Mesenteric fat pad (tissue), 1 donor: ENCODE measurements around the gene XPC. TPM values are rescaled to one million over a fixed set of nuclear protein-coding genes. Genes with fewer than 3 reads are reported as not detected.

Experiments used
- DNase-seq: peaks from one replicate; pipeline ENCODE4 v3.0.0-alpha.2; 2020; ENCODE audit warnings: low spot score
- total RNA-seq: library from RNA; stranded (reverse); fragmentation: NEBNext Ultra II Directional; extraction: Animal tissue kit (Norgen Biotek cat#: 25700); gene quantifications from one replicate; pipeline ENCODE4 v1.2.1, GENCODE V29; 2021
- donor health status: DM: yes; HTN: yes; CAD: no.

Gene XPC
- total RNA-seq, 1 donor from 2014 or later: 24.8 TPM

DNA sequence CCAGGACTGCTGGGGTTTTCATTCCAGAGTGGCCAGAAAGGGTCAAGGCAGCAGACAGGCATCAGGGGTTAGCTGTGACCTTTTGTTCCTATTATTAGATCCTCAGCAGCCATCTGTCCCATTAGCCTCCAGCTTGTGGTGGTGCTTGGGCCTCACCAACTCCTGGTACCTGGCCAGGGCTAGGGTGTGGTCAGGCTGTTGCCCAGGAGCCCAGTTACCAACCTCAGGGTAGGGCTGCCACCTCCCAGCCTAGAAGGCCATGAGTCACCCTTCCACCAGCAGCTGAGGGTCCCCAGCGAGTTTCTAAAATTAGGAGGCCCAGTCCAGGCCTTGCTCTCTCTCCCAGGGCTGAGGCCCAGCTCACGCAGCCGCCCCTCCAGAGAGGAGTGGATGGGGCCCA is 41.4 kb downstream of the XPC start:
- DNase-seq: no peak

DNA sequence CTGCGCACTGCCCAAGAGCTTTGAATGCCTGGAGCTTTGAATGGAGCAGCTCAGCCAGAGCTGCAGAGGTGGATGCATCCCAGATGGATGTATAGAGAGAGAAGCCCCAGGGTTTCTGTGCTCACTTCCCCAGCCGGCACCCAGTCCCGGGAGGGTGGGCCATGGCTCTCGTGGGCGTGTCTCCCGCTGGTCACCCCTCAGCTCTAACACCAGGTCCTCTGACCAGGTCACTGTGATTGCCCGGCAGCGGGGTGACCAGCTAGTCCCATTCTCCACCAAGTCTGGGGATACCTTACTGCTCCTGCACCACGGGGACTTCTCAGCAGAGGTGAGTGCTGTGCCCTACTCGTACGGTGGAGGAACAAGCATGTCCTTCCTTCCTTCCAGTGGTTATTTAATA is 42.8 kb downstream of the XPC start:
- DNase-seq: no peak

DNA sequence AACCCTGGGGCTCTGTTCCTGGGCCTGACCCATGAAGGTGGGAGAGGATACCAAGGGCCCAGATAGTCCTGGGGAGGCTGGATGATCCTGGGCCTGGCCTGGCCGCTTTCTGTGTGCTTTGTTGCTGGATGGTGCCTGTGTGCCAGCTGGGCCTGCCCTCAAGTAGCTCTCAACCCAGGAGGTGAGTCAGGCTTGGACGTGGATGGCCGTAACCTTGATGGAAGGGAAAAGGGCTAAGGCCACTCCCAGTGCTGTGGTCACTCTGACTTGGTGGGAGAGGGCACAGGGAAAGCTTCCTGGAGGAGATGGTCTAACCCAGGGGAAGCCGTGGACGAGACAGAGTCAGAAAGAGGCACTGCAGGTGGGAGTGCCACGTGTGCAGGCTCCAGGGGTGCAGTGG is 44.1 kb downstream of the XPC start:
- no peak for DNase-seq

DNA sequence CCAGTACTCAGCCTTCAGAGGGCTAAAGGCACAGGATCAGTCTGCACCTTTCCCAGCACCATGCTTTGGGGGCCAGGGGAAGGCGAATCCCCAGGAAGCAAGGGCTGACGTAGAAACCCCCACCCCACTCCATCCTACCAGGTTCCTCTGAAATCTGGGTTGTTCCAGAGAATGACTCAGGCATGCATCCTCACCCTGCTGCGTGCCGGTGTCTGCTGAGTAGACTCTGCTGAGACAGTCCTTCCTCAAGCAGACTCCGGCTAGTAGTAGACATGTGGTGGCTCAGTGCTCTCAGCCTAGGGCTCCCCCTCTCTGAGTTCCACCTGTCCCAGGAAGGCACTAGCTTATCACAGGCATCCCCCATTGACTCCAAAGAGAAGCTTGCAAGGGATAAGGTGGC is 44.5 kb downstream of the XPC start:
- DNase-seq: no peak

DNA sequence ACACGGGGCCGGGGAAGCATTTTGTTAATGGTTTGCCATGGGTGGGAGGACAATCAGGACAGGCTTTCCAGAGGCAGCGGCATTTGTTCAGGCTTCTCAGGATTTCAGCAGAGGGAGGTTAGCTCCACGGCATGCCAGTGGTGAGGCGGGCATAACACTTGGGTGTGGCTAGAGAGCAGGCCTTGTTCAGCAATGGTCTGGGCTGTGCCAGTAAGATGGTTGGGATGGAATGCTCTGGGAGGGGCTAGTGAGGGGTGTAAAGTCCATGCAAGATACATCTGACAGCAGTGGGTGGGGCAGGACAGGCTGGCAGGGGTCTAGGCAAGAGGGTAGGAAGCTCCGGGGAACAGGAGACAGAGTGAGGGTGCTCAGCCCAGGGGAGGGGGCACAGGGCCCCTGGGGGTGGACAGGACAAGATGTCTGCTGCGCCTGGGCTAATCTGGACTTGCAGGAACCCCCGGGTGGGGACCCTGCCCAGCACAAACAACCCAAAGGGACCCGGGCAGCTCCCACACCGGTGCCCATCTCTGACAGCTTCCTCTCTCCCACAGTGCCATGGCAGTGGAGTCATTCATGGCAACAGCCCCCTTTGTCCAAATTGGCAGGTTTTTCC is 45.1 kb downstream of the XPC start:
- DNase-seq: peak; percentile 79

DNA sequence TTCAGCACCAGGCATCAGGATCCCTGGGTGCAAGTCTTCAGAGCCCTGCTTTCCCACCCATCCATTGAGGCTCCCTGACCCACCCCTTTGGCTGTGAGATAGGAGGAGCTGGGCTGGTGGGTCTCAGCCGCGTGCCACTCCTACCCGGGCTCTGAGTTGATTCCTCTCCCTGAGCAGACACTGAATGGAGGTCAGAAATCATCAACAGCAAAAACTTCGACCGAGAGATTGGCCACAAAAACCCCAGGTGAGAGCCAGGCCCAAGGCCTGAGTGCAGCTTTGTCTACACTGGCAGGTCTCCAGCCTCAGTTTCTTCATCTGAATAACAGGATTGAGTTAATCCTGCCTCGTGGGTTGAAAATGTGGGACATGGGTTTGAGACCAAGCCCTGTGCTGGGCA is 45.7 kb downstream of the XPC start:
- DNase-seq: peak; percentile 62

DNA sequence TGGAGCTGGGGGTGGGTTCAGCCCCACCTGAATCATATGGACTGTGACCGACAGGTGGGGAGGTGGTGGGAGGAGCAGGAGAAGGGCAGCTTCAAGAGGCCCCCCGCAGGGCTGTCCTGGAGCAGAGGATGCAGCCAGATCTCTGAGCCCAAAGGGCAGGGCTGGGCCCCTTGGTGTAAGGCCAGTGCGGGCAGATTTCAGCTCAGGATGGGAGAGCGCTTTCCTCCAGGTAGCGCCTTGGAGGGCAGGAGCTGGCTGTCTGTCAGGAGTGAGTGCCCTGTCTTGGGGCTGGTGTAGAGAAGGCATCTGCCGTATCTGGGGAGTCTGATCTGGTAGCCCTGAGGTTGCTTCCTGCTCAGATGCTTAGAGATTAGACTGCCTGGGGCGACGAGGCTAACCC is 46.3 kb downstream of the XPC start:
- DNase-seq: no peak

DNA sequence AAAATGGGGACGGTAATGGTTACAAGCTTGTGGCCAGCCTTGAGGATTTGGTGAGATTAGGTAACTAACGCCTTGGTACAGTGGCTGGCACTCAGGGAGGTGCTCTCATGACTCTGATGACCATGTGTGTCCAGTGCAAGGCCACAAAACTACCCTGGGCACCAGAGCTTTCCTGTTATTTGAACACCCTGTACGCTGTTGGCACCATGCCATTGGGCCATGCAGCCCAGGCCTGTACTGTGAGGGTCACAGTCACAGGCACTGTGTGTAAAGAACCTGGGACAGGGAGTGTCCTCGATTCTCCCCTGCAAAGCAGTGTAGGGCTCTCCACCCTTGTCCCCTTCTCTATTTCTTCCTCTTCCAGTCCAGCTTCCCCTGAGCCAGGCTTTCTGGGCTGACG is 47.3 kb downstream of the XPC start:
- DNase-seq: no peak

DNA sequence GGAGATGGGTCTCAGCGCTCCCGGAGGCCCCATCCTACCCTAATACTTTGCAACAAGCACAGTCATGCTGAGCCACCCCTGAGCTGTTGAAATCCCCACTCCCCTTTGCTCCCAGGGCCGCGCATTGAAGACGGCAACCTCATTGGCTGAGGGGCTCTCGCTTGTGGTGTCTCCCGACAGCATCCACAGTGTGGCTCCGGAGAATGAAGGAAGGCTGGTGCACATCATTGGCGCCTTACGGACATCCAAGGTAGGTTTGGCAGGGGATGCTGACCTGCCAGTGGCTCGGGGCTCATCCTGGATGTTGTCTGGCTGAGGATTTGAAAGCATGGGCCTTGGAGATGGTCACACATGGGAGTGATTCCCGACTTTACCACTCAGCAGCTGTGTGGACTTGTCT is 47.7 kb downstream of the XPC start:
- DNase-seq: no peak

DNA sequence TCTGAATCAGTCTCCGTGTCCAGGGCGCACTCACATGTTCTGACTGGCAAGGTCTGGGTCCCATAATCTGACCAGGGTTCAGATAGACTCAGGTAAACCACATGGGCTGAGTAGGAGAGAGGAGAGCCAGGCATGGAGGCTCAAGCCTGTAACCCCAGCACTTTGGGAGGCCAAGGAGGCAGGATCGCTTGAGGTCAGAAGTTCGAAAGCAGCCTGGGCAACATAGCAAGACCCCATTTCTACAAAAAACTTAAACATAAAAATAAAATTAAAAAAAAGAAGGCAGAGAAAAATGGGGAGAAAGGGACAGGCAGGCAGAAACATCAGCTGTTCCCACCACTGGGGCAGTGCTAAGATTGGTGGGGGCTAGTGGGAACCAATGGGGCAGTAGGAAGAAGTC is 48.2 kb downstream of the XPC start:
- no peak for DNase-seq

DNA sequence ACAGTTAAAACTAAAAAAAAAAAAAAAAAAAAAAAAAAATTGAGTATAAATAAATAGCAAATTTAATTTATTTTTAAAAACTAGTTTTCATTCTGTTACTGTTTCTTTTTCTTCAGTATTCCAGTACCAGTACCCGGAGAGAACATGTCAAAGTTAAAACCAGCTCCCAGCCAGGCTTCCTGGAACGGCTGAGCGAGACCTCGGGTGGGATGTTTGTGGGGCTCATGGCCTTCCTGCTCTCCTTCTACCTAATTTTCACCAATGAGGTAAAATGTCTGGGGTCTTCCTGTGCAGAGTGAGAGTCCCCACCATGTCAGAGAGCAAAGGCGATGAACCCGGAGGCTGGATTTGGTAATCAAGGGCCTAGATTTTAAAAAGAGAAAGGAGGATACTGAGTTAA is 49.1 kb downstream of the XPC start:
- DNase-seq: no peak

DNA sequence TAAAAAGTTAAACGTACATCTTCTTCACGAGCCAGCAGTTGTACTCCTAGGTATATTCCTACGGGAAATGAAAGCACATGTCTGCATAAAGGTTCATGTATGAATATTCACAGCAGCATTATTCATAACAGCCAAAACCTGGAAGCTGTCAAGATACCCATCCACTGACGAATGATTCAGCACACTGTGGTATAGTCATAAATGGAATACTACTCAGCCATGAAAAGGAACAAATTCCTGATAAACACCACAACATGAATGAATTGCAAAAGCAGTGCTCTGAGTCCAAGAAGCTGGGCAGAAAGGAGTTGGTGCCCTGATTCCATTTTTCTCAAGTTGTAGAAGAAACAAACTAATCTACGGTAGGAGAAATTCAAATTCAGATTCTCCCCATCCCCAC is 49.7 kb downstream of the XPC start:
- no peak for DNase-seq

DNA sequence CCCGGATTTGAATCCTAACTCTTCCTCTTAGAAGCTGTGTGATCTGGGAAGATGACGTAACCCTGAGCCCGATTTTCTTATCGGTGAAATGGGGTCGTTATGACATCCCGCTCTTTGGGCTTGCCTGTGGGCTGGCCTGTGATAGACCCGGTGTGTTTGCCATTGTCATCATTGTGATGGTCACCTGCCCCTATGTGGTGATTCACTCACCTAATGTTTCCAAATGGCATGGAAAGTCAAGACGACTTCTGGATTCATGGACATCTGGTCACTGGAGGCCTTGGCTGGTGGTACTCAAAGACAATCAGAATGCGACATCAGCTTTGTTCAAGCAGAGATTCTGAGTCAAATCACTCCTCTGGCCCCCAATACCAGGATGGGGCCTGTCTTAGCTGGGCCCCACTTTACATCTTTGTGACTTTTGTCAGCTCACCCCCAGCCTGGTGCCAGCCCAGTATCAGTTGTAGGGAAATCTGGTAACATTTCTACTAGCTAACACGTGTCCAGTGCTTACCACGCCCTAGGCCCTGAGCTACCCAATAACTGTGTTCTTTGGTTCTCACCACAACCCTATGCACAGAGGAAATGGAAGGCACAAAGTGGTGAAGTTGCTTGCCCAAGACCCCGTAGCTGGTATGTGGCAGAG is 50.8 kb downstream of the XPC start:
- peak; percentile 65 for DNase-seq

DNA sequence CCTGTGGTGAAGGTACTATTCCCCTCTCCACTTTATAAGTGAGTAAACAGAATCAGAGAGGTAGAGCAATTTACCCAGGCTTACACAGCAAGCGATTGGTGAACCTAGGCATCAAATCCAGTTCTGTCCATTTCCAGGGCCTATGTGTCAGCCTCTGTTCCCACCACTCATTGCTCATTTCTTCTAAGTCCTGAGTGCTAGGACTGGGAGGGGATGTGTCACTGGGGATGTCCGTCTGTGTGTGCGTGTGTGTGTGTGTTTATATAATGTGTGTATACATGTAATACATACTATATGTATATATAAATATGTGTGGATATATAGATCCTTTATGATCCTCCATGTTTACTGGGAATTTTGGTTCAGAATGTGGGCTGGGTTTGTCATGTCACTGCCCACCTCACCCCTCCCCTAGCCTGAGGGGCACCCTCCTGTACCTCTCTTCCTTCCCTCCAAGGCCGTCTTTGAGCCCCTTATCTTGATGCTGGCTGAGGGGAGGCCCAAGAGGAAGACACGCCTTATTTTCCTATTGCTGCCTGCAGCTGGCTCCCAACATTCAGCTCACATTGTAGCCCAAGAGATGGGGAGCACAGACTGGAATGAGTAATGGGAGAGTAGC is 51.4 kb downstream of the XPC start:
- DNase-seq: no peak

DNA sequence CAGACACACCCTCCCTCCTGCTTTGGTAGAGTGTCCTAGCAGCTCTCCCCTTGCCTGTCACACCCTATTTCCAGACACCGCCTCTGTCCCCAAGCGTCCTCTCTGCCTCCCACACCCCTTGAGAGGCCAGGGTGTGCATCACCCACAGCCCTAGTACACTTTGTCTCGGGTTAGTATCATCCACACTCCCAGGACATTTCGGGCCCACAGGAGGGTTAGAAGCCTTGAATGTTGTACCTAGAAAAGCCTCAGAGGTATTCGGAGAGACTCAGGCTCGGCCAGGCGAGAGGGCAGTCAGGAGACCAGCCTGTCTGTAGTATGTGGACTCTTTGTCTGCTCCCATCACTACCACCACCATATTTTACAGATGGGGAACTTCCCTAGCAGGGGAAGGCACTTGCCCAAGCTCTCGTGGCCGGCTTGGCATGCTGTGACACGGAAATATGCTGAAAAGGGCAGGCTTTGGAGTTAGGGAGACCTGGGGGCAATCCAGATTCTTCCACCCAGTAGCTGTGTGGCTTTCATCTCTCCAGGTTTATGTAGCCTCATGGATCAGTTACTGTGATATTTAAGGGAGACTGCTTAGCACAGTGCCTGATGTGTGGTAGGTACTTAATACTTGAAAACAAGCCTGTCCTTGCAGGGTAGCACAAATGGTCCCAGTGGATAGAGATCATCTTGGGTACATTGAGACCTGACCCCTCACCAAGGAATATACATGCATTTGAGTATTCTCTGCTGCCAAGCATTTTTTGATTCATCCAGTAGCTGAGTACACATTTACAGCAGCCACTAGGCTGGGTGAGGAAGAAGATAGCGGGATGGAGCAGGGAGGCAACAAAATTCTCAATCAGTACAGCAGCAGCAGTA is 52.1 kb downstream of the XPC start:
- no peak for DNase-seq

DNA sequence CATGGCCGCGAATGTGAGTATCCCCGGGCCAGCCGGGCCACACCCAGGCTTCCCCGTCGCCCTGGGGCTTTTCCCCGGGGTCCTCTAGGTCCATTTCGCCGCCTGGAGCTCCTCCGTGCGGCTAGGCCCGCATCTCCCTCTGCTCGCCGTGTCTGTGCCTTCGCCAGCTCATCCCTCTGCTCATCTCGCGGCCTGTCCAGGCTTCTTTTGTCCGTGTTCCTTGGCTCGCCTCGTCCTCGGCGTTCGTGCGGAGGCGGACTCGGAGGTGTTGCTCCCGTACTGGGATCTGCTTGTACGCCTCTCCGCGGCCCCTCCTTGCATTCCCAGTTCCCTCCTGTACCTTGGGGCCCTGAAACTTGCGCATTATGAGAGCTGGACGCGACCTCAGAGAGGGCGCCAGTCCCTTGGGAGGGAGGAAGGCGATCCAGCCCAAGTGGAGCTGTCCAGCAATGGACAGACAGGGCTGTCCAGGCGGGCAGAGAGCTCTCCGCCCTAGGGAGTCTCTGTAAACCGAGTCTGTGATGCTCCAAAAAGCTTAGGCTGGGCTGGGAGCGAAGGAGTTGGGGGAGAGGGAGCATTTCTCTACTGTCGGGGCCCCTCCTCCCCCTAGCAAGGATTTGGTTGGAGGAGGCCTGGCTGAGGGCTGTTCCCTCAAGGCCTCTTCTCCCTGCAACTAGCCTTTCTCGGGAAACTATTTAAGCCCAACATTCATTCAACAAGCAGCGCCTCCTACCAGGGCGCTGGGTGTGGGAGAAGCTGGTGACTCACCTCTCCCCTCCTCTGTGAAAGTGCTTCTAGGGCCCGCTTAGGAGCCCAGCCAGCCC is 53.0 kb downstream of the XPC start:
- DNase-seq: peak; percentile 91

DNA sequence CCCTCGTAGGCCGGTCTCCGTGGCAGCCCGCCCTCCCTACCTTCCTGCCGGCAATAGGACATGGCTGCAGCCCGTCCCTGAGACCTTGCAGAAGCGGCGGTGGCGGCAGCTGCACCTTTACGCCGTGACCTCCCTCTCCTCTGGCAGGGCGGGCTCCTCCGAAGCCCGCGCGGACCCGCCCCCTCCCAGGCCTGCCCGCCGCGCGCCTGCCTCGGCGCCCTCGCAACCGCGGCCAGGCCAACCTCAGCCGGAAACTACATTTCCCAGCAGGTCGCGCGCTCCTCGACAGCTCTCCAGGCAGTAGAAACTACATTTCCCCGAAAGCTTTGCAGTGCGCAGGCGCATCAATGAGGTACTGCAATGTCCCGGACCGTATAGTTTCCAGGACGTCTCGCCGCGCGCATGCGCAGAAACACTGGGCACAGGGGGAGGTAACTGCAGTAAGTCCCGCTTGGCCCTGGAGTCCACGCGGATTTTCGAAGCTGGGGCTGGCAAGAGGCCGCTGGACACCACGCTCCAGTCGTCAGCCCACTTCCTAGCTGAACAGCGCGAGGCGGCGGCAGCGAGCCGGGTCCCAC is 53.7 kb downstream of the XPC start, which contains the start of the genes CHCHD4 and TMEM43:
CHCHD4 (minus strand) TSS at position 256 of the 578 bp plus-strand sequence; CDS start at position 62, 194 bp downstream.
TMEM43 (plus strand) TSS at position 438 of the 578 bp plus-strand sequence. CDS start 142 bp downstream, outside the sequence.
- peak; percentile 100 for DNase-seq

DNA sequence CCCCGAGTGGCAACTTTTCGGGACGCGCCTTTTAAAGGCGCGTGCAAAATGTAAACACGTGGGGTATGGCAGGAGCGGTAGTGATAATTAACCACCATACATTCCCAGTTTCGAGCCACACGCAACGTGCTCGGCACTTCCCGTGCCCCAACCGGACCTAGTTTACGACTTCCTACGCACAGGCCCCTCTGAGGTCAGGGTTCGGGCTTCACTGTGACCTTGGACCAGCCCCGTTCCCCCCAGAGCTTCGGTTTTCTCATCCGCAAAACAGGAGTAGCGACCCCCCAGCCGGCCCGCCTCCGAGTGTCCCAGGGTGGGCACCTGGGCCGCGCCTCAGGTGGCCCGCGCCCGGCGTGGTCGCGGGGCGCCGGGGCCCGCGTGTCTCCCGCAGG is 54.2 kb downstream of the XPC start:
- no peak for DNase-seq

DNA sequence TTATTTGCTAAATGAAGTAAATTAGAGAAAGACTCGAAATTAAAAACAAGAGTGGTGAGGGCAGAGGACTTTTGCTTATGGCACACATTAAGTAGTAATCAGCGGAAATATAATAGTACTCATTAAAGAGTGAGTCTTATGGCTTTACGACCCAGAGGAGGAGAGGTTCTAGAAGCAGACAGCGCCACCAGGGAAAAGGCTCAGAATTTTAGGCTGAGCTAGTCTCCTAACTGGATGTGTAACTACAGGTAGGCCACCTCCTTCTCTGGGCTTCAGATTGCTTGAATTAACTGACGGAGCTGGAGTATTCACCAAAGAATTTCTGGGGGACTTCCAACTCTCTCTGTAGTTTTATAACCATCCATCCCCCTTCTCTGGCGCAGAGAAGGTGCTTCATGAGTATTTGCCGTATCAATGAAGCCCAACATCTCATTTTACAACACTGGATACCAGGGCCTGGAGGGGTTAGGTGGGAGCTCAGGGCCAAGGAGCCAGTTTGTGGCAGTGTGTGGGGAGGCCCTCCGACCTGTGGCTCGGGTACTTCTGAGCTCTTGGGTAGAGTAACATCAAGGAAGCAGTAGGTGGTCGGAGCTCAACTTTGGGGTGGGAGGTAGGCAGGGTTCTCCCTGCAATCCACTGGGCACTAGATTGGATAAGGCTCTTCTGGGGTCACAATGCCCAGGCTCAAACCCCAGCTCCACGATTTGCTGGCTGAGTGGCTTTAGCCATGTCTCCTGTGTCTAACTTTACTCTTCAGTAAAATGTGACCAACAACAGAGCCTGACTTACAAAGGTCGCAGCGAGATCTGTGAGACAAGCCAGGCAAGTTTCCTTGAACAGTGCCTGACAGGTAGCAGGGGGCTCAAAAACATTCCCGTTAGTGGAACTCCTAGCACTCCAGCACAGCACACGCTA is 54.8 kb downstream of the XPC start:
- no peak for DNase-seq
